ENCODE data around the gene SNX3.

The SNX3 gene

DNA sequence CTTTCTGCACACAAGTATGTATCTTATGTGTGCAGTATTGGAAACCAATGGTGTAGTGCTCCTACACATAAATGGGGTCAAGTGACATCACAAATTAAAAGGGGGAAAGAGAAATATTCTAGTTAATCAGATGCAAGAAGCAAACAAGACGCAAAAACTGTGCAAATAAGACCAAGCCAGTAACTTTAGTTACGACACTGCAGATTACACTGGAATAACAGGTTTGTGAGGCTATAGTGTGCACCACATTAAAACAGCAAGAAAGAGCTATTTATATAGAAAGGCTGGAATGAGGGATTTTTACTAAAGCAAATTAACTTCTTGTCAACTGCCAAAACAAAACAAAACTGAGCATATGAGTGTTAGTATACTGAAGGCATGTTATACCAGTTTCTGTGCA lies 49.2 kb downstream of the SNX3 start:
- ChIA-PET POLR2A (ENCODE audit: low non-redundant PET) (no interaction called here), CTCF (no interaction called here)

DNA sequence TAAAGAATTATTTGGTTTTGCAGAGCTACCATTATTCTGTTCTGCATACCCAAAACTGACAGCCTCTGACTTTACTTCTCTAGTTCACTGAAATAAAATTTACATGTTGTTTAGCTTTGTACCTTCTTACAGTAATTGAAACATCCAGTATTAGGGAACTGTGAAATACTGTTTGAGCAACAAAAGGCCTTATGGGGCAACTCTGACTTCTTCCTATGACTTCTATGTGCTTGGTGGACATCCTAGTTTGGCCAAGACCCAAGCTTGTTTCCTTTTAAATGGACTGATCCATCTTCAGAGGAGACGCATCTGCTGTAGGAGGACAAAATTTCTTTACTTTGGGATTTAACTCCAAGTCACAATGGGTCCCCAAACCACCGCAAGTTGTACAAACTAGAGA lies 50.3 kb downstream of the SNX3 start:
- TF ChIP-seq, protein P1, sequence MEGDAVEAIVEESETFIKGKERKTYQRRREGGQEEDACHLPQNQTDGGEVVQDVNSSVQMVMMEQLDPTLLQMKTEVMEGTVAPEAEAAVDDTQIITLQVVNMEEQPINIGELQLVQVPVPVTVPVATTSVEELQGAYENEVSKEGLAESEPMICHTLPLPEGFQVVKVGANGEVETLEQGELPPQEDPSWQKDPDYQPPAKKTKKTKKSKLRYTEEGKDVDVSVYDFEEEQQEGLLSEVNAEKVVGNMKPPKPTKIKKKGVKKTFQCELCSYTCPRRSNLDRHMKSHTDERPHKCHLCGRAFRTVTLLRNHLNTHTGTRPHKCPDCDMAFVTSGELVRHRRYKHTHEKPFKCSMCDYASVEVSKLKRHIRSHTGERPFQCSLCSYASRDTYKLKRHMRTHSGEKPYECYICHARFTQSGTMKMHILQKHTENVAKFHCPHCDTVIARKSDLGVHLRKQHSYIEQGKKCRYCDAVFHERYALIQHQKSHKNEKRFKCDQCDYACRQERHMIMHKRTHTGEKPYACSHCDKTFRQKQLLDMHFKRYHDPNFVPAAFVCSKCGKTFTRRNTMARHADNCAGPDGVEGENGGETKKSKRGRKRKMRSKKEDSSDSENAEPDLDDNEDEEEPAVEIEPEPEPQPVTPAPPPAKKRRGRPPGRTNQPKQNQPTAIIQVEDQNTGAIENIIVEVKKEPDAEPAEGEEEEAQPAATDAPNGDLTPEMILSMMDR (conservative IDR thresholded peaks at IDR 0.05; ENCODE audit: low read depth) = no peak
- CTCF ChIA-PET = no interaction called here
- H3K27ac ChIP-seq = no peak overlapping the region
- no peak for DNase-seq (ENCODE audit: low spot score)
- POLR2A ChIA-PET (ENCODE audit: low non-redundant PET) = no interaction called here

More for the DNA sequence above, 49.2 kb downstream of the SNX3 start:
- no peak for DNase-seq (ENCODE audit: low spot score)
- TF ChIP-seq, protein P1 (conservative IDR thresholded peaks at IDR 0.05; ENCODE audit: low read depth) = no peak
- H3K27ac ChIP-seq = no peak overlapping the region

DNA sequence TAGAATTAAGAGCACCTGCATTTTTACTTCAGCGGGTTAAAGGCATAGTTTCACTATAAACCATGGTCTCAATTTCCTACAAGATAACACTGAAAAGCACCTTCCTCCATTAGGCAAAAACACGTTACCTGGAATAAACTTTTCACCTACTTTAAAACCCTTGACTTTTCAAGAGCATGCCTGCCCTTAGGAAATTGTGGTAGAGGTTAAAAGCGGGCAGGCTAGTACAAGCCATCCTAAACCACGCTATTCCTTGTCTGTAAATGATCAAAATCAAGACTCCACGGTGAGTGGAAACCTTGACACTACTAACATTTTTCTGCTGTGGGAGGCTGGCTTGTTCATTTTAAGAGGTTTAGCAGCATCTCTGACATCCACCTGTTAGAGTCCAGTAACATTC lies 51.1 kb downstream of the SNX3 start:
- ChIA-PET POLR2A (ENCODE audit: low non-redundant PET) (no interaction called here), CTCF (no interaction called here)
- no peak for DNase-seq (ENCODE audit: low spot score)
- no peak overlapping the region for H3K27ac ChIP-seq
- TF ChIP-seq, protein P1 (conservative IDR thresholded peaks at IDR 0.05; ENCODE audit: low read depth) = no peak

DNA sequence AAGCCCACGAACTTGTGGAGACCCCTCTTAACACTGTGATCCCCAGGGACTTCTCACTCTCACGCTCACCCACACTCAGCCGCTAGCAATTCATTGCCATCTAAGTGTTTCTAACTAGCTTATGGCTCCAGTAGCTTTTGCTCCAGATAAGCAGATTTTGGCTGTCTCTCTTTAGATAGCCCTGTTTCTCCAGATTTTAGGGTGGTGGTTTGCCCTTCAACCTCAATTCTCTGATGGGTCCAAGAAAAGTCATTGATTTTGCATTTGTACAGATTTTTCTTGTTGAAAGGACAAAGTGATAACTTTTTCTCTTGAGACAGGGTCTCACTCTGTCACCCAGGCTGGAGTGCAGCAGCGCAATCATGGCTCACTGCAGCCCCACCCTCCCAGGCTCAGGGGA lies 53.8 kb downstream of the SNX3 start:
- no peak overlapping the region for H3K27ac ChIP-seq
- POLR2A ChIA-PET (ENCODE audit: low non-redundant PET) = no interaction called here
- no peak for DNase-seq (ENCODE audit: low spot score)
- TF ChIP-seq, protein P1 (conservative IDR thresholded peaks at IDR 0.05; ENCODE audit: low read depth) = no peak
- CTCF ChIA-PET = no interaction called here

DNA sequence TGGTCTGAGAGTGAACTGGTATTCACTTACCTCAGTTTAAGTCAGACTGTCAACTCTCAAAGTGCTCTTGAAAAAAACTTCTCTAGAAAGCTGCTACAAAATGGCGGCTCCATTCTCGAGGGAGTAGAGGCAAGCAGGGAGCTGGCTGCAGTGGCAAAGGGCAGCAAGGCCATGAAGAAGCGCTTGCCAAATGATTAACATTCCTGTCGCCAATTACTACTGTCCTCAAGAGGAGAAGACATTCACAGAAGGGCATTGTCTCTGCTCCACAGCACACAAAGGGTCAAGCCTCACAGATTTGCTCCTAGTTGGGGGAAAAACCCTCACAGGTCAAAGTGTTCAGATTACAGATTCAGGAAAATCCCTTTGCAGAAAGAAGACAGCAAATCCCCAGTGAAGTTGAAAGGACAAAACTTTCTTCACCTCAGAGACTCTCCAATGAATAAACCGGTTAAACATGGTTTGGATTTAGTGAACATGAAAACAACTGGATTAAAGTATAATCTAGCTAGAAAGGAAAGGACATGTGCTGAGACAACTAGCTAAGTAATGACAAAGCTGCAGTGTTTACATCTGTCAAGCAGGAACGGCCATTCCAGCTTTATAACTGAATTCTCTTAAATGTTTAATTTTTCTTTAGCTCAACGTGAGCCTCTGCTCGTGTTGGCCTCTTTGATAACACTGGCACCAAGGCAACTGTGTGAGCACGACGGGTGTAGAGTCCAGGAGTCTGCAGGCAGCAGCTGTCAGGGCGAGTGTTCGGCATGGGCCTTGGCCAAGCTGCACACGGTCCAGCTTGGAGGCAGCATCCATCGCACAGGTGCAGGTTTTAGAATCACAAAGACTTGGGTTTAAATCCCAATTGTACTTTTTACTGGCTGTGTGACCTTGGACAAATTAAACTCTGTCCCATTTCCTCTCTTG lies 57.4 kb downstream of the SNX3 start:
- POLR2A ChIA-PET (ENCODE audit: low non-redundant PET) = no interaction called here
- no peak for DNase-seq (ENCODE audit: low spot score)
- CTCF ChIA-PET = interaction anchor here (0.6 to 0.9 kb wide), 2 partner anchors 9 to 11 kb away, joined by 3 to 4 read pairs; no protein-coding TSS in a partner anchor
- TF ChIP-seq, protein P1 (conservative IDR thresholded peaks at IDR 0.05; ENCODE audit: low read depth) = no peak
- no peak overlapping the region for H3K27ac ChIP-seq

DNA sequence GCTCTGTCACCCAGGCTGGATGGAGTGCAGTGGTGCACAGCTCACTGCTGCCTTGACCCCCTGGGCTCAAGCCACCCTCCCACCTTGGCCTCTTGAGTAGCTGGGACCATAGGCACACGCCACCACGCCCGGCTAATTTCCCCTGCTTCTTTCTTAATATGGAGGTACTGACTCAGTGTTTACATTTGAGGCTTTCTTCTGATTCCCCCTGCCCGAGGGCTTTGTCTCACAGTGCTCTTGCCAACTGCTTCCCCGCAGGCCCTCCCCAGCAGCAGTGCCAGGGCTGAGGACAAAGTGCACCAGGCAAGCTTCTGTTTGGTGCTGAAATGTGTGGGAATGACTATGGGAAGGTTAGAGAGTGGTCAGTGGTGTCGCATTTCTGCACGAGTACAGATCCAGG lies 60.2 kb downstream of the SNX3 start:
- TF ChIP-seq, protein P1 (conservative IDR thresholded peaks at IDR 0.05; ENCODE audit: low read depth) = no peak
- ChIA-PET CTCF (interaction anchor here (0.5 kb wide), 1 partner anchor 208 kb away, joined by 8 read pairs; no protein-coding TSS in a partner anchor), POLR2A (ENCODE audit: low non-redundant PET) (no interaction called here)
- H3K27ac ChIP-seq = peak overlapping the region; percentile 36; the same call in 1 of the 2 replicates
- DNase-seq (ENCODE audit: low spot score) = peak; percentile 52
